ENCODE results near the gene ADRA1B. TPM values are rescaled to one million over a fixed set of nuclear protein-coding genes. Genes with fewer than 3 reads are reported as not detected.
"Not testable (repeated sequence)": the region's sequence is repeated elsewhere in the genome, so short reads cannot be mapped to it uniquely, and the experiment has no call there.

Gene ADRA1B
- total RNA-seq, 6 experiments from 2014 or later = 0.17 to 0.57 (median 0.38) TPM

DNA sequence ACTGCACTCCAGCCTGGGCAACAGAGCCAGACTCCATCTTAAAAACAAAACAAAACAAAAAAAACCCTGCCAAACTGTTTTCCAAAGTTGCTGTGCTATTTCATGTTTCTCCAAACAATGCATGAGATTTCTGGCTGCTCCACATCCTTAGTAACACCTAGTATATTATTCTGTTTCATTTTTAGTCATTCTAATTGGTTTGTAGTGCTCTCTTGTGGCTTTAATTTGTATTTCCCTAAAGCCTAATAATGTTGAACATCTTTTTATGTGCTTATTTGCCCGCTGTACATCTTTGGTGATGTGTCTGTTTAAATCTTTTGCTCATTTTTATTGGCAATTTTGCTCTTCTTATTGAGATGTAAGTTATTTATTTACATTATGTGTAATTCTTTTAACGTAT, 74.2 kb downstream of the ADRA1B start:
- H3K27me3 Mint-ChIP-seq (ENCODE audit: insufficient read depth) = peaks cover 25% of the 10 kb centered on the region
- H3K4me3 Mint-ChIP-seq = no peak overlapping the region
- H3K27ac Mint-ChIP-seq = no peak overlapping the region
- no peaks in the 10 kb centered on the region; the same call in 1 of the 2 replicates for H3K36me3 Mint-ChIP-seq (ENCODE audit: low read depth)
- DNase-seq = no peak
- H3K4me1 Mint-ChIP-seq (ENCODE audit: low read depth) = no peaks in the 10 kb centered on the region
- TF ChIP-seq, protein P1, sequence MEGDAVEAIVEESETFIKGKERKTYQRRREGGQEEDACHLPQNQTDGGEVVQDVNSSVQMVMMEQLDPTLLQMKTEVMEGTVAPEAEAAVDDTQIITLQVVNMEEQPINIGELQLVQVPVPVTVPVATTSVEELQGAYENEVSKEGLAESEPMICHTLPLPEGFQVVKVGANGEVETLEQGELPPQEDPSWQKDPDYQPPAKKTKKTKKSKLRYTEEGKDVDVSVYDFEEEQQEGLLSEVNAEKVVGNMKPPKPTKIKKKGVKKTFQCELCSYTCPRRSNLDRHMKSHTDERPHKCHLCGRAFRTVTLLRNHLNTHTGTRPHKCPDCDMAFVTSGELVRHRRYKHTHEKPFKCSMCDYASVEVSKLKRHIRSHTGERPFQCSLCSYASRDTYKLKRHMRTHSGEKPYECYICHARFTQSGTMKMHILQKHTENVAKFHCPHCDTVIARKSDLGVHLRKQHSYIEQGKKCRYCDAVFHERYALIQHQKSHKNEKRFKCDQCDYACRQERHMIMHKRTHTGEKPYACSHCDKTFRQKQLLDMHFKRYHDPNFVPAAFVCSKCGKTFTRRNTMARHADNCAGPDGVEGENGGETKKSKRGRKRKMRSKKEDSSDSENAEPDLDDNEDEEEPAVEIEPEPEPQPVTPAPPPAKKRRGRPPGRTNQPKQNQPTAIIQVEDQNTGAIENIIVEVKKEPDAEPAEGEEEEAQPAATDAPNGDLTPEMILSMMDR (IDR thresholded peaks at IDR 0.05) = peak; percentile 58
- H3K9me3 Mint-ChIP-seq = peaks cover 5% of the 10 kb centered on the region

DNA sequence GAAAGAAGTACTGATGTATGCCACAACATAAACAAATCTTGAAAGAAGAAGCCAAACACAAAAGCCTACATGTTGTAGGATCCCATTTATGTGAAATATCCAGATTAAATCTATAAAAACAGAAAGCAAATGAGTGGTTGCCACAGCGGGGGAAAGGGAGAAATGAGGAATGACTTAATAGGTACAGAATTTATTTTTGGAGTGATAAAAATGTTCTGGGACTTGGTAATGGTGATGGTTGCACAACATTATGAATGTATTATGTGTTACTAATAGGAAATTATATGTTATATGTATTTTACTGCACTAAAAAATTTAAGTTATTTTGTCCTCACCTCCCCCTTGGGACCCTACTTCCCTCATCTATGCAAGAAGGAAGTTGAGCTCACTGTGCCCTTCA, 76.3 kb downstream of the ADRA1B start:
- H3K4me3 Mint-ChIP-seq = no peak overlapping the region
- no peaks in the 10 kb centered on the region for H3K4me1 Mint-ChIP-seq (ENCODE audit: low read depth)
- no peaks in the 10 kb centered on the region; the same call in 1 of the 2 replicates for H3K36me3 Mint-ChIP-seq (ENCODE audit: low read depth)
- peaks cover 5% of the 10 kb centered on the region for H3K9me3 Mint-ChIP-seq
- TF ChIP-seq, protein P1 (IDR thresholded peaks at IDR 0.05) = no peak
- no peak for DNase-seq
- peaks cover 30% of the 10 kb centered on the region for H3K27me3 Mint-ChIP-seq (ENCODE audit: insufficient read depth)
- H3K27ac Mint-ChIP-seq = no peak overlapping the region

DNA sequence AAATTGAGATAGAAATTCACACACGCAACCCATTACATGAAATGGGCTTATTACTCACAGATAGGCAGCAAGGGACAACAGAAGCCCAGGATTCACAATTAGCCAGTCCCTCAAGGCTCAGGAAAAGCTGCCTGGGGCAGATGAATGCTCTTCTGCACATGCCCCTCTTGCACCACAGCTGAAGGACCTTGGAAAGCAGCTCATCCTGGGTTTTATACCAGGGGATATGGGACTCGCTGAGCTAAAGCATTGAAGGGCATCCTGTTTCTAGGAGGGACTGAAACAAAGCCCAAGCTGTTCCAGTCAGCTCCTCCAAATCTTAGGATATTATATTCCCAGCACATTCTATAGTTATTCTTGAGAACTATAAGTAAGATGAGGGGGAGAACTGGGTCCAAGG, 76.9 kb downstream of the ADRA1B start:
- peaks cover 30% of the 10 kb centered on the region for H3K27me3 Mint-ChIP-seq (ENCODE audit: insufficient read depth)
- TF ChIP-seq, protein P1 (IDR thresholded peaks at IDR 0.05) = no peak
- no peak for DNase-seq
- H3K9me3 Mint-ChIP-seq = peaks cover 5% of the 10 kb centered on the region
- no peak overlapping the region for H3K27ac Mint-ChIP-seq
- H3K36me3 Mint-ChIP-seq (ENCODE audit: low read depth) = no peaks in the 10 kb centered on the region; the same call in 1 of the 2 replicates
- no peak overlapping the region for H3K4me3 Mint-ChIP-seq
- no peaks in the 10 kb centered on the region for H3K4me1 Mint-ChIP-seq (ENCODE audit: low read depth)

DNA sequence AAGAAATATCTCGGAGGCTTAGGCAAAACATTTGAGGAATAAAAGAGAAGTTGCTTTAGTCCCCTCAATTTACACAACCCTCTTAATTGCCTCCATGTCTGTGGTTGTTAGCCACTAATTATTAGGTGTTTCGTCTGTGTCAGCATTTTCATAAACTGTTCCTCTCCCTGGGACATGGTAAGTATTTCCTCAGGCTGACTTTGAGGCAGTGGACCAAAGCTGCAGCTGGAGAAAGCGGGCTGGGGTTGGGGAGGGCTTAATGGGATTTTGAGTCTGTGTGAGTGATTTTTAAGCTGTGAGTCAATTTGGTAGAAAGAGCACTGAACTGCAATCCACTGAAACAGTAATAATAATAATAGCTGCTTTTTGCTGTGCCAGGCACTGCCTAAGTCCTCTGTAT, 79.6 kb downstream of the ADRA1B start:
- no peak overlapping the region for H3K27ac Mint-ChIP-seq
- H3K27me3 Mint-ChIP-seq (ENCODE audit: insufficient read depth) = peaks cover 35% of the 10 kb centered on the region
- peaks cover 5% of the 10 kb centered on the region for H3K9me3 Mint-ChIP-seq
- TF ChIP-seq, protein P1 (IDR thresholded peaks at IDR 0.05) = no peak
- H3K4me3 Mint-ChIP-seq = no peak overlapping the region
- H3K4me1 Mint-ChIP-seq (ENCODE audit: low read depth) = no peaks in the 10 kb centered on the region
- no peaks in the 10 kb centered on the region; the same call in 1 of the 2 replicates for H3K36me3 Mint-ChIP-seq (ENCODE audit: low read depth)
- DNase-seq = no peak

DNA sequence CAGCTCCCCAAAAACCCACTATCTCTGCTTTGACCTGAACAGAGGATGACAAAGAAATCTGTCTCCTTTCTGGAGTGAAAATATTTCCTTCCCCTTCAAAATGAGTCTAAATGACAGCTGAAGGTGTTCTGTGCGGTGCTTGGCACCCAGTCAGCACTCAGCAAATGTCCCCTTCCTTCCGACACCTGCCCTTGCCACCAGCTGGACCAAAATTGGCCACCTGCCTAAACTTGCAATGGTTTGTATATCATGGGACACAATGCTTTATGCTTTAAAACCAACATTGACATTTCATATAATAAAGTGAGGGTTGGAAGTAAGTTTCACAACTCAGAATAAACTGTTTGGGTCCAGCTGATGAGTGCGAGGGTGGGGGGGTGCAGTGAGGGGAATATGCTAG, 85.2 kb downstream of the ADRA1B start:
- H3K27ac Mint-ChIP-seq = no peak overlapping the region
- no peaks in the 10 kb centered on the region for H3K4me1 Mint-ChIP-seq (ENCODE audit: low read depth)
- peaks cover 21% of the 10 kb centered on the region for H3K27me3 Mint-ChIP-seq (ENCODE audit: insufficient read depth)
- TF ChIP-seq, protein P1 (IDR thresholded peaks at IDR 0.05) = no peak
- no peaks in the 10 kb centered on the region for H3K36me3 Mint-ChIP-seq (ENCODE audit: low read depth)
- no peak overlapping the region for H3K4me3 Mint-ChIP-seq
- DNase-seq = no peak
- no peaks in the 10 kb centered on the region for H3K9me3 Mint-ChIP-seq

DNA sequence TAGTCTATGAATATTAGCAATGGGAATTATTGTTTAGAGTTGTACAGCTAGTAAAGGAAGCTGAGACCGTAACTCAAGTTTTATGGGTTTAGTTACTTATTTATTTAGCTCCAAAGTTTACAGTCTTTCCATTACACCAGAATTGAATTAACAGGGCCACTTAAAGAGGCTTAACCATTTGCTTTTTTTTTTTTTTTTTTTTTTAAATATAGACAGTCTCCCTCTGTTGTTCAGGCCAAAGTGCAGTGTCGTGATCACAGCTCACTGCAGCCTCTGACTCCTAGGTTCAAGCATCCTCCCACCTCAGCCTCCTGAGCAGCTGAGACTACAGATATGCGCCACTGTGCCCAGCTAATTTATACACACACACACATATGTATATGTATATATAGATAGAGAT, 91.2 kb downstream of the ADRA1B start:
- H3K36me3 Mint-ChIP-seq (ENCODE audit: low read depth) = peaks cover 14% of the 10 kb centered on the region; the same call in 1 of the 2 replicates
- H3K4me3 Mint-ChIP-seq = no peak overlapping the region
- TF ChIP-seq, protein P1 (IDR thresholded peaks at IDR 0.05) = no peak
- H3K27me3 Mint-ChIP-seq (ENCODE audit: insufficient read depth) = peaks cover 2% of the 10 kb centered on the region
- no peaks in the 10 kb centered on the region for H3K9me3 Mint-ChIP-seq
- no peak for DNase-seq
- H3K4me1 Mint-ChIP-seq (ENCODE audit: low read depth) = peaks cover 25% of the 10 kb centered on the region
- H3K27ac Mint-ChIP-seq = no peak overlapping the region

DNA sequence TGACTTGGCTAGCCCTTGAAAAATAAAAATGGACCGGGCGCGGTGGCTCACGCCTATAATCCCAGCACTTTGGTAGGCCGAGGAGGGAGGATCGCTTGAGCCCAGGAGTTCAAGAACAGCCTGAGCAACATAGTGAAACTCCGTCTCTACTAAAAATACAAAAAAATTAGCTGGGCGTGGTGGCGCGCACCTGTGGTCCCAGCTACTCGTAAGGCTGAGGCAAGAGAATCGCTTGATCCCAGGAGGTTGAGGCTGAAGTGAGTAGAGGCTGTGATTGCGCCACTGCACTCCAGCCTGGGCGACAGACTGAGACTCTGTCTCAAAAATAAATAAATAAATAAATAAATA, 92.2 kb downstream of the ADRA1B start:
- not testable (repeated sequence) for DNase-seq; H3K9me3 Mint-ChIP-seq; H3K27me3 Mint-ChIP-seq (ENCODE audit: insufficient read depth)
- Mint-ChIP-seq H3K36me3 (ENCODE audit: low read depth) (peaks cover 14% of the 10 kb centered on the region; the same call in 1 of the 2 replicates), H3K4me1 (ENCODE audit: low read depth) (peaks cover 25% of the 10 kb centered on the region), H3K4me3 (peak overlapping the region; percentile 98; the same call in 1 of the 2 replicates), H3K27ac (peak overlapping the region; percentile 96; the same call in 1 of the 2 replicates)

Measured in HFFc6 (cell line).